ENCODE measurements around the gene KRT10. TPM values are rescaled to one million over a fixed set of nuclear protein-coding genes. Genes with fewer than 3 reads are reported as not detected.

KRT10 gene
- total and polyA plus RNA-seq, 2 donors (not counting 1 experiment from before 2014, with no cell fraction given) = 14.7 to 32.9 TPM

- Histone ChIP-seq H4K20me1 (ENCODE audit: control insufficient read depth, insufficient read depth, low read length, poor library complexity, severe bottlenecking) (no peaks in the 10 kb centered on the region), H3K27me3 (replicated peaks in 1 of 4; ENCODE audit: control extremely low read depth in 1 of 4, control insufficient read depth in 3 of 4, insufficient read depth in 4 of 4, low read length in 3 of 4) (peaks cover 0 to 17% (median 14%) of the 10 kb centered on the region in 4 experiments), H3K4me3 (ENCODE audit: control extremely low read depth in 1 of 5, extremely low read depth in 1 of 5, insufficient read depth in 1 of 5, low read depth in 2 of 5, low read length in 4 of 5) (no peak overlapping the region), H3K4me2 (replicated peaks; ENCODE audit: low read depth, low read length, poor library complexity, severe bottlenecking) (no peak overlapping the region), H3K27ac (ENCODE audit: low read length in 2 of 2) (no peak overlapping the region), H3K79me2 (ENCODE audit: control insufficient read depth, insufficient read depth, low read length) (no peaks in the 10 kb centered on the region), H2AFZ (ENCODE audit: insufficient read depth, low read depth, low read length, poor library complexity, severe bottlenecking) (no peak overlapping the region), H3K9me3 (ENCODE audit: control extremely low read depth in 1 of 3, control insufficient read depth in 2 of 3, insufficient read depth in 1 of 3, low read length in 2 of 3) (no peaks in the 10 kb centered on the region), H3K4me1 (ENCODE audit: control insufficient read depth in 2 of 2, insufficient read depth in 2 of 2, low read length in 2 of 2) (no peaks in the 10 kb centered on the region), H3K9ac (ENCODE audit: low read length) (no peak overlapping the region), H3K36me3 (replicated peaks in 1 of 2; ENCODE audit: control extremely low read depth in 1 of 2, control insufficient read depth in 1 of 2, extremely low read depth in 1 of 2, insufficient read depth in 2 of 2, low read length in 1 of 2) (no peaks in the 10 kb centered on the region)
- ATAC-seq (ENCODE audit: low read depth) (no peak), DNase-seq (no peak)
- H3K27ac Mint-ChIP-seq = no peak overlapping the region
- H3K4me1 Mint-ChIP-seq = no peaks in the 10 kb centered on the region
- peaks cover 52% of the 10 kb centered on the region for H3K27me3 Mint-ChIP-seq
- CTCF ChIA-PET = no interaction called here
- TF ChIP-seq EZH2 (IDR thresholded peaks at IDR 0.05; ENCODE audit: borderline replicate concordance, insufficient read depth, low read depth, low read length, poor library complexity, severe bottlenecking) = no peak
- no peak for TF ChIP-seq CTCF (IDR thresholded peaks at IDR 0.05)
- POLR2A ChIA-PET = no interaction called here
- H3K4me3 Mint-ChIP-seq = no peak overlapping the region
- intact Hi-C loops (cut with micrococcal nuclease) = no loop called here
- WGBS (ENCODE audit: insufficient coverage) = no CpG with 5 or more reads among the region's 4 CpGs
- H3K9me3 Mint-ChIP-seq (ENCODE audit: insufficient read depth) = no peaks in the 10 kb centered on the region
These were observed 27.3 kb upstream of the KRT10 start for GRCh38 chr17:40849723-40850122.

- H3K9ac ChIP-seq (ENCODE audit: low read length) = no peak overlapping the region
- intact Hi-C loops (cut with micrococcal nuclease) = no loop called here
- no peaks in the 10 kb centered on the region for H3K36me3 ChIP-seq (replicated peaks in 1 of 2; ENCODE audit: control extremely low read depth in 1 of 2, control insufficient read depth in 1 of 2, extremely low read depth in 1 of 2, insufficient read depth in 2 of 2, low read length in 1 of 2)
- H4K20me1 ChIP-seq (ENCODE audit: control insufficient read depth, insufficient read depth, low read length, poor library complexity, severe bottlenecking) = no peaks in the 10 kb centered on the region
- ATAC-seq (ENCODE audit: low read depth) = no peak
- POLR2A ChIA-PET = no interaction called here
- Mint-ChIP-seq H3K4me3 (no peak overlapping the region), H3K27ac (no peak overlapping the region), H3K4me1 (no peaks in the 10 kb centered on the region), H3K27me3 (peaks cover 55% of the 10 kb centered on the region), H3K9me3 (ENCODE audit: insufficient read depth) (no peaks in the 10 kb centered on the region)
- no peaks in the 10 kb centered on the region for H3K79me2 ChIP-seq (ENCODE audit: control insufficient read depth, insufficient read depth, low read length)
- CTCF ChIA-PET = interaction anchor here (1.1 kb wide), 1 partner anchor 8 kb away, joined by 4 read pairs; no protein-coding TSS in a partner anchor
- H3K4me3 ChIP-seq (ENCODE audit: control extremely low read depth in 1 of 5, extremely low read depth in 1 of 5, insufficient read depth in 1 of 5, low read depth in 2 of 5, low read length in 4 of 5) = no peak overlapping the region
- H3K9me3 ChIP-seq (ENCODE audit: control extremely low read depth in 1 of 3, control insufficient read depth in 2 of 3, insufficient read depth in 1 of 3, low read length in 2 of 3) = no peaks in the 10 kb centered on the region
- H3K4me1 ChIP-seq (ENCODE audit: control insufficient read depth in 2 of 2, insufficient read depth in 2 of 2, low read length in 2 of 2) = no peaks in the 10 kb centered on the region
- WGBS (ENCODE audit: insufficient coverage) = no CpG with 5 or more reads among the region's 1 CpG
- TF ChIP-seq EZH2 (IDR thresholded peaks at IDR 0.05; ENCODE audit: borderline replicate concordance, insufficient read depth, low read depth, low read length, poor library complexity, severe bottlenecking) = no peak
- no peak for TF ChIP-seq CTCF (IDR thresholded peaks at IDR 0.05)
- peaks cover 0 to 19% (median 15%) of the 10 kb centered on the region in 4 experiments for H3K27me3 ChIP-seq (replicated peaks in 1 of 4; ENCODE audit: control extremely low read depth in 1 of 4, control insufficient read depth in 3 of 4, insufficient read depth in 4 of 4, low read length in 3 of 4)
- H3K4me2 ChIP-seq (replicated peaks; ENCODE audit: low read depth, low read length, poor library complexity, severe bottlenecking) = no peak overlapping the region
- no peak overlapping the region for H2AFZ ChIP-seq (ENCODE audit: insufficient read depth, low read depth, low read length, poor library complexity, severe bottlenecking)
- DNase-seq = no peak
- no peak overlapping the region for H3K27ac ChIP-seq (ENCODE audit: low read length in 2 of 2)
These were observed 26.3 kb upstream of the KRT10 start for GRCh38 chr17:40848583-40849235.

All from B cell (primary cell).